NCI-H1436 treated with DMSO at 0.1 percent for 48 hours (cell line): ENCODE measurements around the gene MGMT.

Source experiments
- DNase-seq: peaks from one replicate; lab custom pipeline; 2025; lab: John Stamatoyannopoulos, UW

Gene MGMT

DNA sequence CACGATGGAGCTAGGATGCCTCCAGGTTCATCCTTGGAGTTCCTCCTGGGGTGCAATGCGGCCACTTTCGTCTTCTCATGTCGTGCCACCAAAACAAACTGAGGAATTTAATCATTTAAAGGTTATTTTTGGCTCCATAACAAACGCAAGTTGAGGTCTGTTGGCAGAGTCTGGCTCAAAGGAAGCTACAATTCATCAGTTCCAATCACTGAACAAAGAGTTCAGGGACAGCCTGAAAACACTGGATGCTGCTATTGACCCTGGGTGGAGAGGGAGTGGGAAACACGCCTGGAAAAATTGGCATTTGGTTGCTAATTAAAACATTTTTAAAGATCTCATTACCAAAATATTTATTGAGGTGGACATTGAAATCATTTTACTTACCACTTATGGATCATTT lies 11.4 kb upstream of the MGMT start:
- no peak for DNase-seq

DNA sequence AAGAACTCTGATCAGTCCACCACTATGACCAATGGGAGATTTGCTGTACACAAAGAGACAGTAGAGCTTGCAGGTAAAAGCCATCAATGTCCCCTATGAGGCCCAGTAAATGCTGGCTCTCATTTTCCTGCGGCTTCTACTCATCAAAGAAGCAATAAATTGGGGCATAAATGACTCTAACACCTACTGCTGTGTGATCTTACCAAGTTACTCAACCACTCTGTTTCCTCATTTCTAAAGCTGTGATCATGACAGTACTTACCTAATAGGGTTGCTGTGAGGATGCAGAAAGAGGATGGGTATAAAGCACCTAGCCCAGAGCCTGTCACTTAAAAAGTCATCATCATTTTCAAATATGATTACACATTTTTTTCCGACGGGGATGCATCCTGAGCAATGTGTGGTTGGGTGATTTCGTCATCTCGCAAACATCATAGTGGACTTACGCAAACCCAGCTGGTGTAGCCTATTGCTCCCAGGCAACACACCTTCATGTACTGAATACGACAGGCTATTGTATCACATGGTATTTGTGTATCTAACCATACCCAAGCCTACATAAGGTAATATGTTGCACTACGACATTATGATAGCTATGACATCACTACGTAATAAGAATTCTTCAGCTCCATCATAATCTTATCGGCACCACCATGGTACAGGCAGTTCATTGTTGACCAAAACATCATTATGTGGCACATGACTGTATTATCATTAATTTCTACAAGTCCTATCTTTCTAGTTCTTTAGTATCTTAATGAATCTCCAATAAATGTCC lies 7.1 kb upstream of the MGMT start:
- no peak for DNase-seq

- DNase-seq: no peak
Measured at GRCh38 chr10:129462257-129462795, 4.7 kb upstream of the MGMT start.

GRCh38 chr10:129464251-129464650 lies 2.8 kb upstream of the MGMT start:
- no peak for DNase-seq

DNA sequence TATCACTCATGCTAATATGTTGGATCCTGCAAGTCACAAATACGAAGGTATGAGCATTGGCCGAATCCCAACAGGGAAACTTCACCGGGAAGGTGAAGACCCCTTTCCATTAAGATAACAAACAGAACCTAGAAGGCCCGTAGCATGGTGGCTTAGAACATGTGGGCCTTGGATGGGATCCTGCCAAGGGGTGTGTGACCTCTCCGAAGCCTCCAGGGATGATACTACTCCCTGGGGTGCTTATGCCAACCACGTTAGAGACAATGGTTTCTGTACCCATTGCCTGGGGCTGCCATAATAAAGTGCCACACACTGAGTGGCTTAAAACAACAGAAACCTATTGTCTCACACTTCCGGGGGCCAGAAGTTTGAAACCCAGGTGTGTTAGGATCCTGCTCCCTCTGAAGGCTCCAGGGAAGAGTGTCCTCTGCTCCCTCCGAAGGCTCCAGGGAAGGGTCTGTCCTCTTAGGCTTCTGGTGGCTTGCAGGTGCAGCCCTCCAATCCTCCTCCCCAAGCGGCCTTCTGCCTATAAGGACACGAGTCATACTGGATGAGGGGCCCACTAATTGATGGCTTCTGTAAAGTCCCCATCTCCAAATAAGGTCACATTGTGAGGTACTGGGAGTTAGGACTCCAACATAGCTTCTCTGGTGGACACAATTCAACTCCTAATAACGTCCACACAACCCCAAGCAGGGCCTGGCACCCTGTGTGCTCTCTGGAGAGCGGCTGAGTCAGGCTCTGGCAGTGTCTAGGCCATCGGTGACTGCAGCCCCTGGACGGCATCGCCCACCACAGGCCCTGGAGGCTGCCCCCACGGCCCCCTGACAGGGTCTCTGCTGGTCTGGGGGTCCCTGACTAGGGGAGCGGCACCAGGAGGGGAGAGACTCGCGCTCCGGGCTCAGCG lies 992 bp upstream of the MGMT start:
- DNase-seq: no peak

DNA sequence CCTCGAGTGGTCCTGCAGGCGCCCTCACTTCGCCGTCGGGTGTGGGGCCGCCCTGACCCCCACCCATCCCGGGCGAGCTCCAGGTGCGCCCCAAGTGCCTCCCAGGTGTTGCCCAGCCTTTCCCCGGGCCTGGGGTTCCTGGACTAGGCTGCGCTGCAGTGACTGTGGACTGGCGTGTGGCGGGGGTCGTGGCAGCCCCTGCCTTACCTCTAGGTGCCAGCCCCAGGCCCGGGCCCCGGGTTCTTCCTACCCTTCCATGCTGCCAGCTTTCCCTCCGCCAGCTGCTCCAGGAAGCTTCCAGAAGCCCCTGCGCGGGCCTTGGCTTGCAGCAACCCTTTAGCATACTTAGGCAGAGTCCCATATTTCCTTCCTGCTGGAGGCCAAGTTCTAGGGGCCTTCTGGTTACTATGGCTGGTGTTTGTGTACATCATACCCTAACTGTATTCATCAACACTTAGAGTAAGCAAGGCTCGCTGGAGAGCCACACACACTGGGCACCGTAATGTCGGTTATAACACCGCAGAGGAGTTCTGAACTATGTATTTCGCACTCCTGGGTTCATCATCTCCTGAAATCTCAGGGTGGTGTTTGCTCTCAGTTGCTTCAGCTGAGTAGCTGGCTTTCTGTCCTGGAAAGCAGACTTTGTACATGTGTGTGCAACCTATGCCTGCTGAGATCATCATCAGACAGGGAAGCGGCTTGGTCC lies 471 bp downstream of the MGMT start:
- DNase-seq: no peak

DNA sequence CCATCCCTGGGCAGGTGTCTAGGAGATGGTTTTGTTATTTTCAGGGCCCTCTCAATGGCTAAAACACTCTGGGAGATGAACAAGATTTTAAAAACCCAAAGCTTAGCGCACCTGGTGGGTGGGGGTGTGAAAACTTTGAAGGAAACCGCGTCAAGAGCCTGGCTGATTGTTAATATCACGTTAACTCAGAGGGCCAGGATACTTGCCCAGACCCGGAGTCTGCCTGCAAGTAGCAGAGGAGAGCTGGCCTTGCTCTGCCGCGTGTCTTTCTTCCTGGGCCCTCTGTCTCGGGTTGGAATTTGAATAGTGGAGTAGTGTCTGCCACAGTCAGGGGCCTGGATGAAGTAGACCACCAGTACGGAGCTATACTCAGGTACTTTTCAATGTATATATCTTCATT lies 1.1 kb downstream of the MGMT start:
- DNase-seq: no peak

GRCh38 chr10:129470103-129470851 lies 3.2 kb downstream of the MGMT start:
- DNase-seq: no peak

DNA sequence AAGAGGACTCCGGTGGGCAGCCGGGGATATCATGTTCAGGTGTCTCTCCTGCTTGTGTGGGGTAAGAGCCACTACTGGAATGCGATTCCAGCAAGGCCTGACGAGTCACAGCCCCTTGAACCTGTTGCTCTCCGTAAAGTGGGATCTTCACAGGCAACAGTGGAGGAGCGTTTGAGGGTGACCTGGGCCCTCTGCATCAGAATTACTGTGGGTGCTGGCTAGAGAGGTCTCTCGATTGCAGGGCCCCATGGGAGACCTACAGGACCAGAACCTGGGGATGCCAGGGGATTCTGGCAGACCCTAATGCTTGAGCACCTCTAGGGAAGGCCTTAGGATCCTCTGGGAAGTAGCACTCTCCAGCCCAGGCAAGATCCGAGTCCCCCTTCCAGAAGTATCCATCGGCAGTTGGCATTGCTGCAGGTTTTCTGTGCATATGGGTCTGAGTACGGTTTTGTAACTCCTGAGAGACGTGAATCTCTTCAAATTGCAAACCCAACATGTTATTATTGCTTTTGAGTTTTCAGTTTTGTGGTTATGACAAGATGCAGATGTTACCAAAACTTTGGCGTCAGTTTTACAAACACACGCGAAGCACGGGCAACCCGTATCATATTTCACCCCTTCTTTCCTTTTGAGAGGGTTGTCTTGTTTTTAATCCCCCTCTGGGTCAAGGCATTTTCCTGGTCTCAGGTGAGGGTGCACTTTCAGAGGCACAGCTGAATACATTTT lies 4.6 kb downstream of the MGMT start:
- no peak for DNase-seq

GRCh38 chr10:129472696-129473555 lies 5.9 kb downstream of the MGMT start:
- DNase-seq: no peak

GRCh38 chr10:129474642-129475041 lies 7.6 kb downstream of the MGMT start:
- DNase-seq: no peak

- no peak for DNase-seq
Measured at GRCh38 chr10:129476431-129476830, 9.4 kb downstream of the MGMT start.

DNA sequence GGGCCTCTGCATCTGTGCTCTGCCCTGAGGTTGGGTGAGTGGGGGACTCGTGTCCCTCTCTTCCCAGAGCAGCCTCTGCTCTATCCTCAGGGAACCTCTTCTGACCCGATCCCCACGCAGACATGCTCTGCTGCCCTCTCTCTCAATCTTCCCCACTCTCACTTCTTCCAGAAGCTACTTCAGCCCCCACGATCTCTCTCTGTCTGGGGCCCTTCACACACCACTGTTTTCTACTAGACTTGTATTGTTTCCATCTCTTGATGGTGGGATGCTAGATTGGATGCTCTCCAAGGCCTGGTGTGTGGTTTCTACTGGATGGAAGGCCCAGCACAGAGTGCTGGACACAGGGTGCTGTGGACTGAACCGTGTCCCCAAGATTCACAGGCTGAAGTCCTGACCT lies 10.0 kb downstream of the MGMT start:
- no peak for DNase-seq

DNA sequence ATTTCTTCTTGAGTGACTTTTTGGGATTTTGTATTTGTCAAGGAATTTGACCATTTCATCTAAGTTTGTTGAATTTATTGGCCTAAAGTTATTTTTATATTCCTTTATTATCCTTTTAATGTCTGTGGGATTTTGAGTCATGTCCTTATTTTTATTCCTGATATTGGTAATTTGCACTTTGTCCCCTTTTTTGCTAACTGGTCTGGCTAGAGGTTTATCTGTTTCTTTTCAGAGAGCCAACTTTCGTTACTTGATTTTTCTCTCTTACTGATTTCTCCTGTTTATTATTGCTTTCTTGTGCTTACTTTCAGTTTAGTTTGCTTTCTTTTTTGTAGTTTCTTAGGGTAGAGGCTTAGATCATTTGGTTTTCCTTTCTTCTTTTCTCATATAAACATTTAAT lies 14.6 kb downstream of the MGMT start:
- DNase-seq: no peak

- DNase-seq: no peak
Measured at GRCh38 chr10:129483430-129484010, 16.5 kb downstream of the MGMT start.

GRCh38 chr10:129486805-129487204 lies 19.8 kb downstream of the MGMT start:
- no peak for DNase-seq

DNA sequence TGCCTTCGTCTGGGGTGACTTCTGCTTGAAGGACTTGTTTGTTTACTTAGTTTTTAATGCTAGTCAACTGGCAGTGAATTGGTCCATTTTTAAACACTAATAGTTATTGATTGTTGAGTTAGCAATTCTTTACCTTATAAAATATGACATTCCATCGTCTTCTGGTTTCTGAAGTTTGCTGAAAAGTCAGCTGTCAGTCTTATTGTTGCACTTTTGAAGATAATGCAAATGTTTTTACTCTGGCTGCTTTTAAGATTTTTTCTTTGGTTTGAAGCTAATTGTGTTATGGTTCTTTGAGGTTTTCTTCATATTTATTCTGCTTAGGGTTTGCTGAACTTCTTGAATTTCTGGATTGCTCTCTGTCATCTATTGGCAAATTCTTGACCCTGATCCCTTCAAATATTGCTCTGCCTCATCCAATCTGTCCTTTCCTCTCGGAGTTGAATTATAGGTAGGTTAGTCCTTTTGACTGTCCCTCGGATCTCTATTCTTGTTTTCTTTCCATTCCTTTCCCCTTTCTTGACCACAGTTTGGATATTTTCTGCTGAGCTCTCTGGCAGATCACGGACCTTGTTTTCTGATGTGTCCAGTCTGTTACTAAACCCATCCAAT lies 24.2 kb downstream of the MGMT start:
- no peak for DNase-seq

DNA sequence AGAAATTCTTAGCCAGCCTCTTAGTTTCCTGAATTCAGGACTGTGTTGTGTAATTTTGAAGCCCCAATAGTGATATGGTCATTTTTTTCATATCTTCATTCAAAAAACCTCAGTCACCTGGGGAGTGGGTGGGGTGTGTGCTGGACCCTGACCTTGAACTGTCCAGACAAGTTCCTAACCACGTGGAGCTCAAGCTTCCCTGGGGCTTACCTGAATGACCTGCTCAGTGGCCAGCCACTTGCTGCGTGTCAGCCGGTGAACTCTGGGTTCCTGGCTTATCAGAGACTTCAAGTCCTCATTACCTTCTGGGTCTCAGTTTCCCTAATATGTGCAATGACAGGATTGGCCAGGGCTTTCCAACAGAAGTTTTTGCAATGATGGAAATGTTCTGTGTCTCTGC lies 27.1 kb downstream of the MGMT start:
- DNase-seq: no peak

DNA sequence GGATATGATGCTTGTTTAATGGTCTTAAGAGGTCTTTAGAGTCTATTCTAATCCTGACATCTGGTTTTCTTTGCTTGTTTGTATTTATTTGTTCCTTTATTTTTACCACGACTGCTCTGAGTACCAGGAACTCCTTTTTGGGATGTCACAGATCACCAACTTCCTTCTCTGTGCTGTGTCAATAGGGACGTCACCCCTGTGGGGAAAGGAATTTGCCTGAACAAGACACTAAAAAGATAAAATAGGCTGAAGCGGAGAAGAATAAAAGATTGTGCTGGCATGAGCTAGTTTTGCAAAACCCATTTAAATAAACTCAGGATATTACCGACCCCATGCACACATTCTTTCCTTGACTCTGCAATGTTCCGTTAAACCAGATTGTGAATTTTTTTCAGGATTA lies 27.7 kb downstream of the MGMT start:
- no peak for DNase-seq
